ENCODE measurements around the gene WFS1.

The WFS1 gene

DNA sequence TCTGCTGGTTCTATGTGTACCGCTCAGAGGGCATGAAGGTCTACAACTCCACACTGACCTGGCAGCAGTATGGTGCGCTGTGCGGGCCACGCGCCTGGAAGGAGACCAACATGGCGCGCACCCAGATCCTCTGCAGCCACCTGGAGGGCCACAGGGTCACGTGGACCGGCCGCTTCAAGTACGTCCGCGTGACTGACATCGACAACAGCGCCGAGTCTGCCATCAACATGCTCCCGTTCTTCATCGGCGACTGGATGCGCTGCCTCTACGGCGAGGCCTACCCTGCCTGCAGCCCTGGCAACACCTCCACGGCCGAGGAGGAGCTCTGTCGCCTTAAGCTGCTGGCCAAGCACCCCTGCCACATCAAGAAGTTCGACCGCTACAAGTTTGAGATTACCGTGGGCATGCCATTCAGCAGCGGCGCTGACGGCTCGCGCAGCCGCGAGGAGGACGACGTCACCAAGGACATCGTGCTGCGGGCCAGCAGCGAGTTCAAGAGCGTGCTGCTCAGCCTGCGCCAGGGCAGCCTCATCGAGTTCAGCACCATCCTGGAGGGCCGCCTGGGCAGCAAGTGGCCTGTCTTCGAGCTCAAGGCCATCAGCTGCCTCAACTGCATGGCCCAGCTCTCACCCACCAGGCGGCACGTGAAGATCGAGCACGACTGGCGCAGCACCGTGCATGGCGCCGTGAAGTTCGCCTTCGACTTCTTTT, 32.2 kb downstream of the WFS1 start:
- H3K9me3 ChIP-seq (ENCODE audit: insufficient read depth, low read length), result no peaks in the 10 kb centered on the region
- H3K4me2 ChIP-seq (ENCODE audit: low read depth, low read length, poor library complexity, severe bottlenecking), result no peak overlapping the region
- H2AFZ ChIP-seq (ENCODE audit: low read depth, low read length, severe bottlenecking), result no peak overlapping the region
- no peak overlapping the region for H3K27ac ChIP-seq (ENCODE audit: low read depth, low read length)
- H4K20me1 ChIP-seq (ENCODE audit: low read depth, low read length), result no peaks in the 10 kb centered on the region
- no peak overlapping the region for H3K9ac ChIP-seq (ENCODE audit: low read length)
- no peaks in the 10 kb centered on the region for H3K27me3 ChIP-seq (ENCODE audit: low read length)
- H3F3A ChIP-seq (ENCODE audit: insufficient read depth), result no peaks in the 10 kb centered on the region
- H3K79me2 ChIP-seq (ENCODE audit: insufficient read depth, low read length), result no peaks in the 10 kb centered on the region
- no peaks in the 10 kb centered on the region for H3K36me3 ChIP-seq (ENCODE audit: low read length)
- no peaks in the 10 kb centered on the region for H3K9me2 ChIP-seq (replicated peaks; ENCODE audit: insufficient read depth, low read length)
- no peak overlapping the region for H3K4me3 ChIP-seq (ENCODE audit: insufficient read depth, low read length, poor library complexity, severe bottlenecking)
- TF ChIP-seq, protein P1, sequence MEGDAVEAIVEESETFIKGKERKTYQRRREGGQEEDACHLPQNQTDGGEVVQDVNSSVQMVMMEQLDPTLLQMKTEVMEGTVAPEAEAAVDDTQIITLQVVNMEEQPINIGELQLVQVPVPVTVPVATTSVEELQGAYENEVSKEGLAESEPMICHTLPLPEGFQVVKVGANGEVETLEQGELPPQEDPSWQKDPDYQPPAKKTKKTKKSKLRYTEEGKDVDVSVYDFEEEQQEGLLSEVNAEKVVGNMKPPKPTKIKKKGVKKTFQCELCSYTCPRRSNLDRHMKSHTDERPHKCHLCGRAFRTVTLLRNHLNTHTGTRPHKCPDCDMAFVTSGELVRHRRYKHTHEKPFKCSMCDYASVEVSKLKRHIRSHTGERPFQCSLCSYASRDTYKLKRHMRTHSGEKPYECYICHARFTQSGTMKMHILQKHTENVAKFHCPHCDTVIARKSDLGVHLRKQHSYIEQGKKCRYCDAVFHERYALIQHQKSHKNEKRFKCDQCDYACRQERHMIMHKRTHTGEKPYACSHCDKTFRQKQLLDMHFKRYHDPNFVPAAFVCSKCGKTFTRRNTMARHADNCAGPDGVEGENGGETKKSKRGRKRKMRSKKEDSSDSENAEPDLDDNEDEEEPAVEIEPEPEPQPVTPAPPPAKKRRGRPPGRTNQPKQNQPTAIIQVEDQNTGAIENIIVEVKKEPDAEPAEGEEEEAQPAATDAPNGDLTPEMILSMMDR (IDR thresholded peaks at IDR 0.05; ENCODE audit: insufficient read depth, low read length, poor library complexity, severe bottlenecking), result no peak
- no peak for TF ChIP-seq EZH2phosphoT487 (conservative IDR thresholded peaks at IDR 0.05; ENCODE audit: low read length)

DNA sequence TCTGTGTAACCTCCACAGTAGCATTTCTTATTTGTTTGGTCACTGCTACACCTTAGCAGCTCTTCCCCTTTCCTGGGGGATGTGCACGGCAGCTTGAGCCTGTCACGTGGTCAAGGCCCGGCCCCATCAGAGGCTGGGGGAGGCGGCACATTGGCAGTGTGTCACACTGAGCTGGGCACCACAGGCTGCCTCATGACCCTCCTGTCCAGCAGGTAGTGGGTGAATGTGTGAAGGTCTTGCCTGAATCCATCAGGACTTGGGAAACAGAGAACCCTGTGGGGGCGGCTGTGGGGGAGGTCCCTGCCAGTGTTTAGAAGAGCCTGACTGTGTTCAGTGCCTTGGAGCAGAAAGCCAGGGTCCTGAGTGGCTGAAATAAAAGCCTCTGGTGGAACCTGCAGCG, 33.2 kb downstream of the WFS1 start:
- Histone ChIP-seq H3F3A (ENCODE audit: insufficient read depth) (no peaks in the 10 kb centered on the region), H3K27ac (ENCODE audit: low read depth, low read length) (no peak overlapping the region), H3K4me2 (ENCODE audit: low read depth, low read length, poor library complexity, severe bottlenecking) (no peak overlapping the region), H3K36me3 (ENCODE audit: low read length) (no peaks in the 10 kb centered on the region), H3K9me2 (replicated peaks; ENCODE audit: insufficient read depth, low read length) (no peaks in the 10 kb centered on the region), H2AFZ (ENCODE audit: low read depth, low read length, severe bottlenecking) (no peak overlapping the region), H4K20me1 (ENCODE audit: low read depth, low read length) (no peaks in the 10 kb centered on the region), H3K79me2 (ENCODE audit: insufficient read depth, low read length) (no peaks in the 10 kb centered on the region), H3K4me3 (ENCODE audit: insufficient read depth, low read length, poor library complexity, severe bottlenecking) (no peak overlapping the region), H3K27me3 (ENCODE audit: low read length) (no peaks in the 10 kb centered on the region), H3K9me3 (ENCODE audit: insufficient read depth, low read length) (no peaks in the 10 kb centered on the region), H3K9ac (ENCODE audit: low read length) (no peak overlapping the region)
- TF ChIP-seq, protein P1 (IDR thresholded peaks at IDR 0.05; ENCODE audit: insufficient read depth, low read length, poor library complexity, severe bottlenecking), result no peak
- no peak for TF ChIP-seq EZH2phosphoT487 (conservative IDR thresholded peaks at IDR 0.05; ENCODE audit: low read length)

DNA sequence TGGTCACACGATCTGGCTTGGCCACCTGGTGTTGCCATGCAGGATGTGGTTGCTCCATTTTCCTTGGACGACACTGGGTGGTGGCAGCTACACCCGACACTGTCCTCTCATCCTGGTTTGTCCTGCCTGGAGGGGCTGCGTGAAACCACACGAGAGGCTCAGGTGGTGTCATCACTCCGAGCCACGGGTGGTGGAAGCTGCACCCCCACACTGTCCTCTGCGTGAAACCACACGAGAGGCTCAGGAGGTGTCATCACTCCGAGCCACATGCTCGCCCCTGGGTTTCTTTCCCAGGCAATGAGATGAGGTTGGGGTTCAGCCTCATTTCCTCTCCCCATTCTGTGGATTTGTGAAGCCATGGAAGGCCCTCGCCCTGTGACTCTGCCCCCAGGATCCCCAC, 34.3 kb downstream of the WFS1 start:
- no peak overlapping the region for H3K4me3 ChIP-seq (ENCODE audit: insufficient read depth, low read length, poor library complexity, severe bottlenecking)
- H3K36me3 ChIP-seq (ENCODE audit: low read length), result no peaks in the 10 kb centered on the region
- H3K9ac ChIP-seq (ENCODE audit: low read length), result no peak overlapping the region
- H3K79me2 ChIP-seq (ENCODE audit: insufficient read depth, low read length), result no peaks in the 10 kb centered on the region
- H3F3A ChIP-seq (ENCODE audit: insufficient read depth), result no peaks in the 10 kb centered on the region
- TF ChIP-seq, protein P1 (IDR thresholded peaks at IDR 0.05; ENCODE audit: insufficient read depth, low read length, poor library complexity, severe bottlenecking), result no peak
- TF ChIP-seq EZH2phosphoT487 (conservative IDR thresholded peaks at IDR 0.05; ENCODE audit: low read length), result no peak
- H3K9me2 ChIP-seq (replicated peaks; ENCODE audit: insufficient read depth, low read length), result no peaks in the 10 kb centered on the region
- H4K20me1 ChIP-seq (ENCODE audit: low read depth, low read length), result no peaks in the 10 kb centered on the region
- no peak overlapping the region for H3K4me2 ChIP-seq (ENCODE audit: low read depth, low read length, poor library complexity, severe bottlenecking)
- no peak overlapping the region for H2AFZ ChIP-seq (ENCODE audit: low read depth, low read length, severe bottlenecking)
- no peak overlapping the region for H3K27ac ChIP-seq (ENCODE audit: low read depth, low read length)
- H3K9me3 ChIP-seq (ENCODE audit: insufficient read depth, low read length), result no peaks in the 10 kb centered on the region
- H3K27me3 ChIP-seq (ENCODE audit: low read length), result no peaks in the 10 kb centered on the region
